AG04449 (cell line): ENCODE data around the gene PLA2G2A.
A peak's percentile ranks its signal among the peaks of the same experiment; 100 is the strongest.

Experiments
- CTCF ChIA-PET: fragments of 350-600 bp; formaldehyde crosslinking; extraction: SDS; loops from one replicate; lab custom pipeline; 2021; ENCODE audit warnings: antibody characterized with exemption; lab: Yijun Ruan, JAX
- POLR2A ChIA-PET: fragments of 400-600, 350-600 bp; formaldehyde crosslinking; extraction: SDS; loops from one replicate; lab custom pipeline; 2020; ENCODE audit warnings: antibody characterized with exemption, inconsistent platforms; lab: Yijun Ruan, JAX
- DNase-seq: peaks from one replicate; pipeline ENCODE4 v3.0.0-alpha.2; 2010; ENCODE audit warnings: low read depth, low spot score
- H3K4me3 ChIP-seq: 2 replicates; pipeline ENCODE4 v1.5.1; 2011; ENCODE audit warnings: low read depth, mild to moderate bottlenecking, control low read depth, low read length
- CTCF ChIP-seq: IDR thresholded peaks from one replicate; pipeline ENCODE4 v1.5.1; 2011; ENCODE audit warnings: mild to moderate bottlenecking, moderate library complexity, low read length, control low read depth, inconsistent platforms; ENCODE audit not compliant: insufficient read depth; ENCODE audit errors: missing control alignments

The PLA2G2A gene

GRCh38 chr1:19954059-19954458 is 25.4 kb downstream of the PLA2G2A start:
- no peak for TF ChIP-seq CTCF
- ChIA-PET CTCF (no interaction called here), POLR2A (no interaction called here)
- DNase-seq: no peak
- H3K4me3 ChIP-seq: no peak overlapping the region

- no peak for TF ChIP-seq CTCF
- ChIA-PET POLR2A (no interaction called here), CTCF (interaction anchor here (1.0 to 1.5 kb wide), 4 partner anchors 9 to 203 kb away, joined by 3 to 5 read pairs (median 4); no protein-coding TSS in a partner anchor)
- H3K4me3 ChIP-seq: no peak overlapping the region
- peak; percentile 23 for DNase-seq
Measured at GRCh38 chr1:19949016-19949415, 30.4 kb downstream of the PLA2G2A start.

GRCh38 chr1:19946971-19947370 is 32.4 kb downstream of the PLA2G2A start:
- no peak for DNase-seq
- ChIA-PET POLR2A (no interaction called here), CTCF (no interaction called here)
- no peak overlapping the region for H3K4me3 ChIP-seq
- no peak for TF ChIP-seq CTCF

GRCh38 chr1:19946331-19946751 is 33.1 kb downstream of the PLA2G2A start:
- no peak overlapping the region for H3K4me3 ChIP-seq
- DNase-seq: no peak
- CTCF ChIA-PET: no interaction called here
- POLR2A ChIA-PET: no interaction called here
- TF ChIP-seq CTCF: no peak

- no peak overlapping the region for H3K4me3 ChIP-seq
- DNase-seq: no peak
- ChIA-PET CTCF (no interaction called here), POLR2A (no interaction called here)
- TF ChIP-seq CTCF: no peak
Measured at GRCh38 chr1:19945914-19946313, 33.5 kb downstream of the PLA2G2A start.

GRCh38 chr1:19942657-19943056 is 36.8 kb downstream of the PLA2G2A start:
- ChIA-PET POLR2A (no interaction called here), CTCF (interaction anchor here (1.9 kb wide), 1 partner anchor 25 kb away, joined by 6 read pairs; no protein-coding TSS in a partner anchor)
- no peak for TF ChIP-seq CTCF
- no peak overlapping the region for H3K4me3 ChIP-seq
- no peak for DNase-seq
